GM19328 (cell line): ENCODE data around the gene AIP.
"Not testable (repeated sequence)": the region's sequence is repeated elsewhere in the genome, so short reads cannot be mapped to it uniquely, and the experiment has no call there.

Source experiments
- ATAC-seq: cut with Tn5 transposase; IDR thresholded peaks from one replicate; pipeline ENCODE4 v1.9.1; 2021; ENCODE audit warnings: mild to moderate bottlenecking, moderate library complexity; ENCODE audit not compliant: unreplicated experiment

Gene AIP

DNA sequence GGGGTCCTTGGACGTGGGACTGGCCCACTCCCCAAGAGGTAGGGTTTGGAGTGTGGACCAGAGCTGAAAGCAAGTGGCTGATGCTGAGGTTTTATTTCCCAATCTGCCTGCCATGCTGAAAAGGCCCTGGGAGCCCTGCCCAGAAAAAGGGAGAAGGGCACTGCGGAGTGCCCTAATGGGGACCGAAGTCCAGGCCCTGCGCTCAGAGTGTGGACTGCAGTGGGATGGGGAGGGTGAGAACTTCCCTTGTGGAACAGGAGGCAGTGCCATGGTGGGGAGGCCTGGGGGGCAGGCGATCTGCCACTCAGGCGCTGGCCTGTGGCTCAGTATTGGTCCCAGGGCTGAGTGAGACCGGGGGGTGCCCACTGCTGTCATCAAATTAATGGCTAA, 34.6 kb upstream of the AIP start:
- ATAC-seq: no peak

DNA sequence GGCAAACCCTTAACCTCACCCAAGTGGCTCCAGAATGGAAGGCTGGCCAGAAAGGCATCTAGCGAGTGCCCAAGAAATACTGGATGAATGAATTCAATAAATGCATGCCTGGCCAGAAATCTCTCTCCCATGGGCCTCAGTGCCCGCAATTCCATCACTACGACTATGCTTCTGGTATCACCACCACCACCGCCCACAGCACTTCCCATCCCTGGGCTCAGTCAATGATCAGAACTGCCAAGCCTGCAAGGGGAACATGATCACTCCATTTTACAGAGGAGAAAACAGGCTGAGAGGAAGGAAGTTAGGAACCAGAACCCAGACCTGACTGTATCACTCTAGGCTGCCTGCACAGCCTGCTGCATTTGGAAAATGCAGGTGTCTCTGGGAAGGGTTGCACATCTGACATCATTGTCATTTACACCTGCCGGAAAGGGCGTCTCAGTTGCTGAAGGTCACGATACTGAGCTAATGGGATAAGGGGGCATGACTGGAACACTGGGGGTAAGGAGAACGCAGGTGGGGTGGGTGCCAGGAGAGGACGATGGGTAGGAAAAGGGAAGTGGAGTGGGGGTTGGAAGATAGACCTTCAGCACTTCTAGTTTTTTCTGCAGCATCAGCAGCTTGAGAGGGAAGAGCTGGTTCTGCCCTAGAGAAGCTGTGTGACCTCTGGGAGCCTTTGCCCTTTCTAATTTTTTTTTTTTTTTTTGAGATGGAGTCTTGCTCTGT, 33.5 kb upstream of the AIP start:
- no peak for ATAC-seq

DNA sequence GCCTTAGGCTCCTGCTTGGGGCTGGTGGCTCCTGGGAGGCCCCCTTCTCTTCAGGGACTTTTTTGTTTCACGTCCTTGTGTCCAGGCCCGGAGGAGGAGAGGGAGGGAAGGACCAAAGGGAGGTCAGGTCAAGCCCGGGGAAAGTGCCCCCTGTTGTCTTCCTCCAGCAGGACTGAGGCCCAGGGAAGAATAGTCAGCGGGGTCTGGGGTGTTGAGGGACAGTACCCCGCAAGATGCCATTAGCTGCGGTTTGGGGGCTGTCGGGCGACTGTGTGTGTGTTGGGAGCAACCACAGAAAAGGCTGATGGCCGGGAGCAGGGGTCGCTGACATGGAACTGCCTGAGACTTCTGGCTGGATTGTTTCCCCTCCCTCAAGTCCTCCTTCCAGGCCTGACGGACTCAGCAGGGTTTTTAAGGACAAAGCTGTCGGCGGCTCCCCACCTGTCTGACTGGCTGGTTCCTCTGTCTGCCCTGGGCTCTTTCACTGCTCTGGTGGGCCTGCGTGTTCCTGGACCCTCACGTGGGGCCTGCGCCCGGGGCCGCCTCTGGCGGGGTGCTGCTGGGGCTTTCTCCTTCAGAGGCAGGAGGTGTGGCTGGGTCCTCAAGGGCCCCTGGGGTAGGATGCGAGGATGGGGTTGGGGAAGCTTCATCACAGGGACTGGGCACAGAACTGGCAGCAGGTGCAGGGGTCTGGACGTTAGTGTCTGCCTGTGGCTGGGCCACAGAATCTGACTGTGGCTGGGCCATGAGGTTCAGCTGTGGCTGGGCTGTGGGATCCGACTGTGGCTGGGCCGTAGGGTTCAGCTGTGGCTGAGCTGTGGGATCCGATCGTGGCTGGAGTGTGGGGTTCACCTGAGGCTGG, 31.8 kb upstream of the AIP start:
- no peak for ATAC-seq

DNA sequence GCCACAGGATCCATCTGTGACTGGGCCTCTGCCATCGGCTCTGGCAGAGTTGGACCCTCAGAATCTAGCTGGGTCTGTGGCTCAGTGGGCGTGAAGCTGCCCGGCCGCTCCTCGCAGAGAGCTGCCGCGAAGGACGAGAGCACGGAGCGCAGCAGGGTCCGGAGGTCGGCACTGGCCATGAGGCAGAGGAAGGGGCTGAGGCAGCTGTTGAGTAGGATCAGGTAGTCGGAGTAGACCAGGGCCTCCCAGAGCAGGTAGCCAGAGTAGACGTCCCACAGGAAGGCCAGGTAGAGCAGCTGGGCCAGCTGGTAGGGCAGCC, 31.2 kb upstream of the AIP start:
- ATAC-seq: no peak

DNA sequence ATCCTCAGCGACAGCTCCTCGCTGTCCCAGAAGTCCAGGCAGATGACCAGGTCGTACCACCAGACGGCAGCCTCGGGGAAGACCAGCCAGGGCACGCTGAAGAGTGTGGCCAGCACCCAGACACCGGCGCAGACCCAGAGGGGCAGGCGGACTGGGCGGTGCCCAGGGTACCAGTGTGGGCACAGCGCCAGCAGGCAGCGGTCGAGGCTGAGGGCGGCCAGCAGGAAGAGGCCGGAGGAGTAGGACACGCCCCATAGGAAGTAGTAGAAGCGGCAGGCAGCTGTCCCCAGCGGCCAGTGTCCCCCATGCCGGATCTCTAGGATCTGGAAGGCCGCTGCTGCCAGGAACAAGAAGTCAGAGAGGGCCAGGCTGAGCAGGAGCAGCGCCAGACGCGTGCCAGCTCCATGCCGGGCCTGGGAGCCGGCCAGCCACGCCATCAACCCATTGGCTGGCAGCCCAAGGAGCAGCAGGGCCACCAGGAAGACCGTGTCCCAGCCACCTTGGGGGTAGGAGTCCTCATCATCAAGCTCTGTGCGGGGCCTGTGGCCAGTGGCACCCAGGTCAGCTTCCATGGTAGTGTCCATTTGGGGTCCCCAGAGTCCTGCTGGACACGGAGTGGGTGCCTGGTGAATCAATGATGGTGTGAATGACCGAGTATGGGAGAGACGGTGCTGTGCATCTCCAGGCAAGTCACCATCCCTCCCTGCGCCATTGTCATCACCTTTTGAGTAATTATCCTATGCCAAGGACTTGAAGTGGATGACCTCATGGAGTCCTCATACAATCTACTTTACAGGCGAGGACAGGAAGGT, 30.5 kb upstream of the AIP start, which contains the start of gene GPR152:
Gene GPR152, minus strand, starts transcription at position 589 of the 812 bp plus-strand sequence. Its CDS starts 5 bp downstream, at position 584.
- ATAC-seq: no peak

DNA sequence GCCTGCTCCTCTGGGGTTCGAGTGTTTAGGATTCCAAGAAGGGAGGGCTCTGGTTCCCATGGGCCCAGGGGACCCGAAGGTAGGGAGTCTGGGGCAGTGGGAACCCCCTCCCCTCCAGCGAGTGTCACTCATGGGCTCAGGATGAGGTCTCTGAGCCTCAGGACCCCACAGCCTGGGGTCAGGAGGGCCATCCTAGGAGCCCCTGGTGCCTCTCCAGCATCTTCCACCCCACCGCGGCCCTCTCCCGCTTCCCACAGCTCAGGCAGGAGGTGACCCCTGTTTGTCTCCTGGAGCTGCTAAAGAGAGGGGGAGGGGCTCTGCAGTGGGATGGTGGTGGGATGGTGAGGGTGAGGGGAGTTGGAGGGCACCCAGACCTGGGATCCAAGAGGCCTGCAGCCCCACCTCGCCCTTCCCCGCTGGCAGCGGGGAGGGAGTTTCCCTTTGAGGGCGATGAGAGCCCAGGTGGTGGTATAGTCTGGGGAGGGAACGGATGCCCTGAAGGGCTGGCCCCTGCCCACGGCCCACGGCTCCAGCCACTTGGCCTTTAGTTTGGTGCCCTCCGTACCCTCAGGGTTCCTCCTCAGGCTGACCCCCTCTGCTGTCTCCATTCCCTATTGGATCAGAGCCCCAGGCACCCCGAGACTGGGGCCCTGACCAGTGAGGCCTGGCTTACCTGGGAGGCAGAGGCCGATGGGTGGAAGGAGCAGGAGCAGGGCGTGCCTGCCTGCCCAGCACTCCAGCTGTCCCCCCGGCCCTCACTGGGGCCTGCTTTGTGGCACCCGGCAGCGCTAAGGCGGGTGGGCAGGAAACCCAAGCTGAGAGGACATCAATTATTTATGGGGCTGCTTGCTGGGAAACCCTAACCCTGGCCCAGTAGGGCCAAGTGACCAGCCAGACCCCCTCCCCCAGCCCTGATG, 28.8 kb upstream of the AIP start:
- ATAC-seq: no peak

DNA sequence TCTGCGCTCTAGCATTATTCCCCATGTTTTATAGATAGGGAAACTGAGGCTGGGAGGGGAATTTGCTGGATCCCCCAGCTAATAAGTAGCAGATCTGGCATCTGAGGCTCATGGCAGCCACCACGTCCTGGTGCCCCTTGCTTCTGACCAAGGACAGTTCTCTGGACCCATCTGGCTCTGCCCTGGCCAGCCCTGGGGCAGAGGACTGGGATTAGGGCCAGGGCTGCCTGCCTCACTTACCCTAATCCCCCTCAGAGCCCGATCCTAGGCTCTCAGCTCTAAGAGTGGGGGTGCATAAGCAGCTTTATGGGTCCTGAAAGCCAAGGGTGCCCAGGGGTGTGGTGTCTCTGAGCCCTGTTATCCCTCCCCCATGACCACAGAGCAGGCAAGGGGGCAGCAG, 27.8 kb upstream of the AIP start, which contains the start of gene CABP4:
Gene CABP4, plus strand, starts transcription at position 301 of the 400 bp plus-strand sequence. Its CDS starts 70 bp downstream, at position 371.
- ATAC-seq: no peak

DNA sequence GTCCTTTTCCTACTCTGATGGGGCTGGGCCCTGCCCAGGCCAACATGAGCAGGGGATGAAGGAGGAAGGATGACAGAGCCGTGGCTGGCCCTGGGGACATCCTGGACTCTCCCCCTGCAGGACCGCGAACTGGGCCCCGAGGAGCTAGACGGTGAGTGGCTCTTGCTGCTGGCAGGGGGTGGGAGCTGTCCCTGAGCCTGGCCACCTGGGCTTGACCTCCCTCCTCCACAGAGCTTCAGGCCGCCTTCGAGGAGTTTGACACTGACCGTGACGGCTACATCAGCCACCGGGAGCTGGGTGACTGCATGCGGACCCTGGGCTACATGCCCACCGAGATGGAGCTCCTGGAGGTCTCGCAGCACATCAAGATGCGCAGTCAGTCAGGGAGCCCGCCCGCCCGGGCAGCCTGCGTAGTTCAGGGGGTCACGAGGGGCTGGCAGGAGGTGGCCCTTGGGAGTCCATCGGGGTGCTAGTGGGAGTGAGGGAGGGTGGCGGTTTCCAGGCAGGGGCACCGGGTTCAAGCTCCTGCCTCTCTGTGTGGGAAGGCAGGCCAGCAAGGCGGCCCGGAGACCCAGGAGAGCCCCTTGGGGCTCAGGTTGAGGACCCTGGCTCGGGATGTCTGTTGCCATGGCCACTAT, 26.6 kb upstream of the AIP start:
- no peak for ATAC-seq

DNA sequence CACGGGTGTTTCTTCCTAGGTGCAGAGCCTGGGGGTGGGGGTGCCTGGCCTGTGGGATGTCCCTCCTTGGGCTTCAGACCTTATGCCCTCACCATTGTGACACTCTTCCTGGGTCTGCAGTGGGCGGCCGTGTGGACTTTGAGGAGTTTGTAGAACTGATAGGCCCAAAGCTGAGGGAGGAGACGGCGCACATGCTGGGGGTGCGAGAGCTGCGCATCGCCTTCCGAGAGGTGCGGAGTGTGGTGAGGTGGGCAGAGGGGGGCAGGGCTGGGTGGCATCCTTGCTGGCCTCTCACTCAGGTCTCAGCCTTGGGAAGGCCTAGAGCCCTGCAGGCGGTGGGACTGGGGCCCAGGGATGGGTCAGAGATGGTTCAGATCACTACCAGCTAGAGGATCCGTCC, 25.4 kb upstream of the AIP start:
- no peak for ATAC-seq

DNA sequence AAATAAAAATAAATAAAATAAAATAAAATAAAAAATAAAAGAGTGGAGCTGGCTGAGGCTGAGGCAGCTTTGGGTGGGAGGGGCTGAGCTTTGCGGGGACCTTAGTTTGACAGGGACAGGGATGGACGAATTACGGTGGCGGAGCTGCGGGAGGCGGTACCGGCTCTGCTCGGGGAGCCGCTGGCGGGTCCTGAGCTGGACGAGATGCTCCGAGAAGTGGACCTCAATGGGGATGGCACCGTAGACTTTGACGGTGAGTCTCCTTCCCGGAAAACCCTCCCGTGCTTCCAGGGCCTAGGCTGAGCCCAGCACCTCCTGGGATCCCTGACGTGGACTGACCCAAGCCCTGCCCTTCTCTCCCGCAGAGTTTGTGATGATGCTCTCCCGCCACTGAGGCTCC, 24.6 kb upstream of the AIP start:
- ATAC-seq: no peak

DNA sequence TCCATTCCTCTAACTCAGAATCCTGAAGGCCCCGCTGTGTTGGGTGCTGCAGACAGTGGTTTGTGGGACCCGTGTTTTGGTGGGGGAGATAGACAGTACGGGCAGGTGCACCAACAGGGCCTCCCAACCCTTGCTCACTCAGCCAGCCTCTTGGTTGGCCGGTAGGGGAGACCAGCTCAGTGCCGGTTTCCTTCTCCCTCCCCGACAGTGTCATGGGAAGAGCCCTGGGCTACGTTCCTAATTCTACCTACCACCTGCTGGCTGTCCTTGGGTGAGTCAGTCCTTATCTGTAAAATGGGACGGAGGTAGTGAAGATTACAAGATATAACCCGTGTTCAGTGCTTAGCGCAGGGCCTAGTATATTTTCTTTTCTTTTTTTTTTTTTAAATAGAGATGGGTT, 19.6 kb upstream of the AIP start:
- ATAC-seq: no peak

DNA sequence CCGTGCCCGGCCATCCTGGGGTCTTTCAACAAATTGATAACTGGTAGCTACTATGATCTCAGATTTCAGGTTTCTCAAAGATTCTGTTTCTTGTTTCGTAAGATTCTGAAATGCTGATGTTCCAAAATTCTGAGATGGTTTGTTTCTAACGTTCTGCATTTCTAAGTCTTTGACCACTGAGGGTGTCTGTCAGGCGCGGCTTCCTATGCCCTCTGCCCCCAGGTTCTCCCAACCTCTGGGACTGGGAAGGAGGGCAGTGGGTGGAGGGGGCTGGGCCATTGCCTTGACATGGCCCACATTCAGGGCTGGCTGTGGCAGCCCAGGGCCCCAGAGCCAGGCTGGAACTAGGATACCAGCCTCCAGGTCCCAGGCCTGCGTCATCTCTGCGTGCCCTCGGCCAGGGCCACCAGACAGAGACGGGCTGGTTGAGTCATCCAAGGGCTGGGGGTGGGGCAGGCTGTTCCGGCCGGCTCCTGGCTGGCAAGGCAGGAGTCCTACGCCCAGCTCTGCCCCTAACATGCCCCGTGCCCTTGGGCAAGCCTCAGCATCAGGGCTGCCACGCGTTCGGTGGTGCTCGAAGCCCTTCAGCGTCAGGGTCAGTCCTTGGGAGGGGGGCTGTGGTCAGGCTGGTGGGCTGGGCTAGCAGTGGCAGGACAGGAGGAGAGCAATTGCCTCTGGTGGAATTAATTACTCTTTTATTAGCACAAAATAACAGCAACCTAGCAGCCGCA, 19.0 kb upstream of the AIP start:
- ATAC-seq: no peak

DNA sequence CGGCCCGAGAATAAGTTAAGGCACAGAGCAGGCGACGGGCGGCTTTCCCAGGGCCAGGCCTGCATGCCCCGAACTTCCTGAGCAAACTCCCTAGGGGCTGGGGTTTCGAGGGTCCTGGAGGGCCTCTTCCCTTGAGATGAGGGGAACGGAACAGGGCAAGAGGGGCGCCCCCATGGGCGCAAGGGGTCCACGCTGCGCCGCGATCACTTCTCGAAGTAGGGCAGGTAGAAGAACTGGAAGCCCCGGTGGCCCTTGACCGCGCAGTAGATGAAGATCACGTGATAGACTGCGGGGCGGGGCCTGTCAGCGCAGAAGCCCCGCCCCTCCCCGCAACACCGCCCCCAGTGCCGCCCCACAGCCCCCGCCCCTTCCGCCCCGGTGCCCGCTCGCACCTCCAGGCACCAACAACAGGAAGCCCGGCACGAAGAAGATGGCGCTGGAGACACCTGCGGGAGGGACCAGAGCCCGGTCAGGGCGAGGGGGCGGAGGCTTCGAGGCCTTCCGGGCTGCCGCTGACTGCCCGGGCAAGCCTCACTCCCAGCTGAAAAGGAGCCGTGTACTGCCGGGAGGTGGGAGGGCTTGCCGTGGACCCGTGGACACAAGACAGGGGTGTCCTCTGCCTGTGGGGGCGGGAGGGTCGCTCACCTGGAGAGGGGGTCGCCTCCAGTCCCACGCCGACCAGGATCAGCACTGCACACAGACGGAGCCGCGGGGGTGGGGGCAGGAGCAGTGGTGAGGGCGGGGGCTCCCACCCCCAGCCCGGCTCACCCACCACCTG, 18.2 kb upstream of the AIP start:
- ATAC-seq: peak; percentile 35

DNA sequence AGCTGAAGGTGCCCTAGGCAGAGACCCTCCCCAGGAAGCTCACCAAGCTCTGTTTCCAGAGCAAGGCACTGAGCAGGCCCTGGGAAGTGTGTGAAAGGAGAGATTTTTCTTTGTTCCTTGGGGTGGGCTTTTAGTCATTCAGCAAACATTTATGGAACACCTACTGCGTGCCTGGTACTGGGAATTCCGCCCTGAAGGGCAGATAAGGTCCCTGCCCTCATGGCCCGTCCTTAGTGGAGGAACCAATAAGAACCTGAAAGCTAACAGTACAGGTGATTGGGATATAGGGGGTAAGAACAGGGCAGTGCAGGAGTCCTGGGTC, 17.7 kb upstream of the AIP start:
- no peak for ATAC-seq

DNA sequence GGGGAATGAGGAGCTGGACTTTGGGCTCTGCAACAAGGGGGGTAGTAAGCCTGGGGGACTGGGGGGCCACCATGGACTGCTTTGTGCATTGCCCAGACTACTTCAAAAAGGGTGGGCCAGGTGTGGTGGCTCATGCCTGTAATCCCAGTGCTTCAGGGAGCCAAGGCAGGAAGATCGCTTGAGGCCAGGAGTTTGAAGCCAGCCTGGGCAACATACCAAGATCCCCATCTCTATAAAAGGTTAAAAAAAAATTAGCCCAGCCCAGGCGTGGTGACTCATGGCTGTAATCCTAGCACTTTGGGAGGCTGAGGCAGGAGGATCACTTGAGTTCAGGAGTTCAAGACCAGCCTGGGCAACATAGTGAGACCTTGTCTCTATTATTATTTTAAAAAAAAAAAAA, 17.3 kb upstream of the AIP start:
- not testable (repeated sequence) for ATAC-seq

DNA sequence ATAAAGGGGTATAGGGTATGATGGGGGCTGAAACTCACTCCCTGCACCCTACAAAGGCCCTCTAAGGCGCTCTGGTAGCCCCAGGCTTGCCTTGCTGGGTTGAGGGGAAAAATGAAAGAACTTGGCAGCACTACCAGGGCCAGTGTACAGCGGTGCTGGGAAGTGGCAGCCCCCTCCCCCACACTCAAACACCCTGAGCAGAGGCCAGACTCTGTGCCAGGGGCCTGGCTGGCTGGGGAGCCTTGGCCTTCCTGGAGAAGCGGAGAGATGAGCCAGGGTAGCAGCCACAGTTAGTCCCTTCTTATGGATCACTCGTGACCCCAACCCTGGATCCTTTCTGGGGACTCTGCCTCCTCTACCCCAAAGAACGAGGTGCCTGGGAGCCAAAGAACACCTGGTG, 16.5 kb upstream of the AIP start:
- ATAC-seq: no peak

DNA sequence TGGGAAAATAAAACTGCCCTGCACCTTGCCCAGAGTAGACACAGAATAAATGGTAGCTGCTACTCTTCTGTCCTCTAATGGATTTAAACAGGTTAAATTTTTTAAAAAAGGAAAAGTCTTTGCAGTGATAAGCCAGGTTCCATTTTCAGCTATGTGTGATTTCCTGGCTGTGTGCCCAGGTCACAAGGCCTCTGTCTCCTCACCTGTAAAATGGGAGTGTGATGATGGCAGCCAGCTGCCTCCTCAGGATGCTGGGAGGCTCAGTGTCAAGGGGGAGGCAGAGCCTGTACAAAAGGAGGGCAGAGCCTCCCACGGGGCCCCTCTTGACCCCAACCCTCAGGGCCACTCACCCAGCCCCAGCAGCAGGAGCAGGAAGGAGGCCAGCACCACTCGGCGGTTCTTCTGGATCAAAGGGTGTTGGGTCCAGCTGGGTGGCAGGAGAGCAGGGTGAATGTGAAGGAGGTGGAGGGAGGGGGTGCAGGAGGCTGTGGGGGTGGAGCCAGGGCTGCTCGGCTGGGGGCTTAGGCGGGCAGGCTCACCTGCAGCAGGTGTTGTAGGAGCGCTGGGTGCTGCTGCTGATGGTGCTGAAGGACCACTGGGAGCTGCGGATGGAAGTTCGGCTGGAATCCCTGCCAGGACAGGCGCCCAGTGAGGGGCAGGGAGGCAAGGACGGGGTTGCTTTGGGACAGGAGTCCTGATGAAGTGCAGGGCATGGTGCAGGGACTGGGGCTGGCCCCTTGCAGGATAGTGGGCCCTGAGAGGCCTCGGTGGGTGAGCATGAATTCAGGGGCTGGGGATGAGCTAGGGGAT, 15.7 kb upstream of the AIP start:
- ATAC-seq: no peak

DNA sequence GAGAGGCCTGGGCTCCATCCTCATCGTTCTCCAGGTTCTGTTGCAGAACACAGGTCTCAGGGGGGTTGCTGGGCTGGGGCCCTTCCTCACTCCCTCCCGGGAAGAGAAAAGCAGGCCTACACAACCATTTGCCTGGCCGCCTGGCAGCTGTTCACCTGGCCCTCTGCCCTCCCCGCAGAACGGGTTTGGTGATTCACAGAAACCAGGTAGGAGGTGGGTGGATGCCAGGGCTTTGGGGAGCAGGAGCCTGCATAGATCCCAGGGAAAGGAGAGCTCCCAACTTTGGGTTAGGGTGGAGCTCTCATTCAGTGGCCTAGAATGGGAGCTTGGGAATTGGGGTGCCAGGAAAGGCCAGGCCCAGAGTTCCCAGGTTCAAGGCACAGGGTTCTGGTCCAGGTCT, 14.8 kb upstream of the AIP start:
- no peak for ATAC-seq
